GM18951 (cell line): ENCODE results near the gene CTNNA2.
"Not testable (repeated sequence)": the region's sequence is repeated elsewhere in the genome, so short reads cannot be mapped to it uniquely, and the experiment has no call there.

Experiments used
- POLR2A ChIP-seq: IDR thresholded peaks from 4 replicates; pipeline ENCODE4 v1.6.1; 2011; ENCODE audit warnings: mild to moderate bottlenecking; ENCODE audit not compliant: insufficient read length, insufficient read depth; ENCODE audit errors: extremely low read depth
- in situ Hi-C: fragments of 300-500 bp; cut with MboI; formaldehyde crosslinking; loops from one replicate; pipeline ENCODE4 v1.12.0; 2022; ENCODE audit warnings: low sequenced_read_pairs, mixed read lengths, inconsistent platforms; ENCODE audit not compliant: unreplicated experiment

The CTNNA2 gene

GRCh38 chr2:80132281-80132680 is 619.4 kb downstream of the CTNNA2 start:
- no peak for TF ChIP-seq POLR2A
- in situ Hi-C loops: no loop called here

- TF ChIP-seq POLR2A: no peak
- in situ Hi-C loops: no loop called here
Measured at GRCh38 chr2:80135001-80135400, 622.1 kb downstream of the CTNNA2 start.

GRCh38 chr2:80136338-80136737 is 623.5 kb downstream of the CTNNA2 start:
- TF ChIP-seq POLR2A: no peak
- in situ Hi-C loops: no loop called here

DNA sequence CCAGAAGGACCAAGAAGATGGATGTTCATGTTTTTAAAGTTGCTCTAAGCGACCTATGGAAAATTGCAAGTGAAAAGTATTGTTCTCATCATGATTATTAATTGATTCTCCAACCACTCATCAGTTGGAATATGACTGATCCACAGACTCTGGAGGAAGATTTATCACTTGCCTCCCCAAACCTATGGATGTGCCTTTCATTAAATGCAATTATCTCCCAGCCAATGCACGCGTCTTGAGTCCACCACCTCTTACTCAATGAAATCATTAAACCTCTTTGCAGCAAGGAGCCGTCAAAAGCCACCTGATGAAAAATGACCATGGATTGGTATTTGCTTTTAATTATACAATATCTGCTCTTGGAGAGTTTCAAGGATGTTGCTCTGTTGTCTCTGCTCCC is 626.1 kb downstream of the CTNNA2 start:
- in situ Hi-C loops: no loop called here
- TF ChIP-seq POLR2A: no peak

- TF ChIP-seq POLR2A: no peak
Measured at GRCh38 chr2:80141007-80141726, 628.3 kb downstream of the CTNNA2 start.

GRCh38 chr2:80145499-80145898 is 632.6 kb downstream of the CTNNA2 start:
- in situ Hi-C loops: no loop called here
- no peak for TF ChIP-seq POLR2A

More at GRCh38 chr2:80141007-80141726, 628.3 kb downstream of the CTNNA2 start:
- in situ Hi-C loops: no loop called here

GRCh38 chr2:80146757-80147156 is 633.9 kb downstream of the CTNNA2 start:
- in situ Hi-C loops: not testable (repeated sequence)

DNA sequence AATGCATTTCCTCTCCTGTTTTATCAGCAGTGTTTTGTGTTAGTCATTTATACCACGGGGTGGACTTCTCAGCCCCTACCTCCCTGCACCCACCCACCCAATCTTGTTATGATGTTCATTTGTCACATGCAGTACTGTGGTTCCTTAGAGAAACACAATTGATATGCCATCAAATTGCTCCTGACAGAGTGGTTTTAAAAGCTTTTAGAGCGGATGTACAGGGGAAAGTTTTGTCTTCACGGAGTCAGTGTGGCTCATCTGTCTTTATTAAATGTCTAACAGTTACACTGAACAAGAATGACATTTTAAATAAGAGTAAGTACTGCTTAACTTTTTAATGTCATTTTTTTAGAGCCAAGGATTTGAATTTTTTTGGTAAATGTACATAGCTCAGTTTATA is 634.8 kb downstream of the CTNNA2 start:
- in situ Hi-C loops: no loop called here
- no peak for TF ChIP-seq POLR2A

DNA sequence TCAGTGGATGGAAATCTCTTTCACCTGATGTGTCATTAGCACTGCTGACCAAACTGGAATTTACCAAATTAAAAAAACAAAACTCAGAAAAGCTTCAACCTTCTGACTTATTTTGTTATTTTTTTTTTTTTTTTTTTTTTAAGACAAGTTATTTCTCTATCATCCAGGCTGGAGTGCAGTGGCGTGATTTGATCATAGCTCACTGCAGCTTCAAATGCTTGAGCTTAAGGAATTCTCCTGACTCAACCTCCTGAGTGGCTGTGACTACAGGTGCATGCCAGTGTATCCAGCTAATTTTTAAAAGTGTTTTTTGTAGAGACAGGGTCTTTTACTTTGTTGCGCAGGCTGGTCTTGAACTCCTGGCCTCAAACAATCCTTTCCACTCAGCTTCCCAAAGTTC is 636.1 kb downstream of the CTNNA2 start:
- TF ChIP-seq POLR2A: no peak
- in situ Hi-C loops: no loop called here

DNA sequence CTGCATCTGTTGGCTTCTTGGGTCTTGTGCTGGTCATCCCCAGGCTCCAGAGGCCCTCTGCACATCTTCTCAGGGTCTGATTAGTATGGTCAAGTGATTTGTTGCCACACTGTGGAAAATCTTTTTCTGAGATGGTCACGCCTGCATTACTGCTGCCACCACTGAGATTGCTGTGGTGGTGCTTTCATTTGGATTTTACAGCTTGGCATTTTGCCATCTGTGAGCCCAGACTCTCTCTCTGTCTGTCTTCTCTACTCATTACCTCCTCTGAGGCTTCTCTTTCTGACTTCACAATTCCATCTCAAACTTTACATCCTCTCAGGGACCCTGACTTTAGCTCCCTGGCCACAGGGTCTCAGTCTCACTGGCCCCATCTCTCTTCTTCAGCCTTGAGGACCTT is 637.1 kb downstream of the CTNNA2 start:
- in situ Hi-C loops: no loop called here
- TF ChIP-seq POLR2A: no peak

DNA sequence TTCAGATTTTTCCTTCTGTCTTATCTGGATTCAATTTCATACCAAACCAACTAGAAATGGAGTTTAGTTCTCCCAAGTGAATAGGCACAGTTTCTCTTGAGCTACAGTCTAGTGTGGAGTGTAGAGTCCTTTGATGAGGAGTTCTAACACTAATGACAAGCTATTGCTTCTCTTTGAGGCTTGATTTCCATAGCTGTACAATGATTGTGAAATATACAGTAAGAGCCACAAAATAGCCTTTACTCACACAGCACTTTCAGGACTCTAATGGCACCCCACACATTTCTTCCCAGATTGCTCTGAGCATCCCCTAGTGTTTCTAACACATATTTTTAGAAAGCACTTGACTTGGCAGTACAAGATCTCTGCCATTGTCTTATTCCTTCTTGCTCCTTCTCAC is 638.4 kb downstream of the CTNNA2 start:
- in situ Hi-C loops: no loop called here
- TF ChIP-seq POLR2A: no peak

GRCh38 chr2:80151651-80152050 is 638.8 kb downstream of the CTNNA2 start:
- in situ Hi-C loops: no loop called here

GRCh38 chr2:80153151-80153550 is 640.3 kb downstream of the CTNNA2 start:
- in situ Hi-C loops: no loop called here
- no peak for TF ChIP-seq POLR2A

More at GRCh38 chr2:80151651-80152050, 638.8 kb downstream of the CTNNA2 start:
- no peak for TF ChIP-seq POLR2A

GRCh38 chr2:80153768-80154167 is 640.9 kb downstream of the CTNNA2 start:
- no peak for TF ChIP-seq POLR2A
- in situ Hi-C loops: no loop called here
